IPS-20b (cell line): ENCODE results near the gene SLC1A3.

Experiments used
- H3K27ac ChIP-seq: one replicate; pipeline ENCODE4 v1.5.1; 2013; ENCODE audit warnings: low read length
- H3K27me3 ChIP-seq: 2 replicates; pipeline ENCODE4 v1.6.1; 2013; ENCODE audit warnings: mild to moderate bottlenecking, low read length, inconsistent platforms; ENCODE audit not compliant: insufficient read depth
- H3K36me3 ChIP-seq: 2 replicates; pipeline ENCODE4 v1.6.1; 2013; ENCODE audit warnings: low read depth, mild to moderate bottlenecking, inconsistent platforms, low read length, moderate library complexity; ENCODE audit not compliant: insufficient read depth
- H3K4me1 ChIP-seq: 2 replicates; pipeline ENCODE4 v1.6.1; 2013; ENCODE audit warnings: mild to moderate bottlenecking, control low read depth, inconsistent platforms, low read length, moderate library complexity; ENCODE audit not compliant: insufficient read depth
- H3K4me3 ChIP-seq: 2 replicates; pipeline ENCODE4 v1.5.1; 2013; ENCODE audit warnings: mild to moderate bottlenecking, low read length, inconsistent platforms
- H3K9ac ChIP-seq: 2 replicates; pipeline ENCODE4 v1.6.1; 2013; ENCODE audit warnings: low read depth, mild to moderate bottlenecking, inconsistent platforms, low read length, moderate library complexity
- H3K9me3 ChIP-seq: 2 replicates; pipeline ENCODE4 v1.6.1; 2013; ENCODE audit warnings: mild to moderate bottlenecking, low read depth, low read length, inconsistent platforms; ENCODE audit not compliant: insufficient read depth

Gene SLC1A3

DNA sequence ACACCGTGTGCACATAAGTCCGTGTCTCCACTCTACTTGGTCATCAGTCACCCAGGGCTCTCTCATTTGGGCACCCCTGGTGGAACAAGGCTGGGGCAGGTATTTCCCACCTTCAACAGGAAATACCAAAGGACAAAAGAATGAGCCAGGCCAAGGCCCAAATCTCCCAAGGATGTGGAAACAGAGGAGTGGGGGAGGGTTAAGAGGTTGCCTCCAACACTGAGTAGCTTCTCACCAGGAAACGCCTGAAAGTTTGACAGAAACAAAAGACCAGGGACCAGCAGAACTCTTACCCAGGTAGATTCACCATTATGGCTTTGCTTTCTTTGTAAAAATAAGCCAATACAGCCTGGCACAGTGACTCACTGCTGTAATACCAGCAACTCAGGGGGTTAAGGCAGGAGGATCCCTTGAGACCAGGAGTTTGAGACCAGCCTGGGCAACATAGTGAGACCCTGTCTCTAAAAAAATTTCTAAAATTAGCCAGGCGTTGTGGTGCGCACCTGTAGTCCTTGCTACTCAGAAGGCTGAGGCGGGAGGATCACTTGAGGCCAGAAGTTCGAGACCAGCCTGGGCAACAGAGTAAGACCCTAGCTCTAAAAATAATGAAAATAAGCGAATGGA lies 12.7 kb downstream of the SLC1A3 start:
- Histone ChIP-seq H3K27me3 (no peaks in the 10 kb centered on the region), H3K4me3 (peak overlapping the region; percentile 25; the same call in 1 of the 2 replicates), H3K4me1 (peaks cover 33% of the 10 kb centered on the region; the same call in 1 of the 2 replicates), H3K9me3 (no peaks in the 10 kb centered on the region), H3K36me3 (0 out of 2 replicates have a peak, but pooled peaks cover 3% of the 10 kb centered on the region), H3K9ac (peak overlapping the region; percentile 52; the same call in 1 of the 2 replicates), H3K27ac (peak overlapping the region; percentile 59)

DNA sequence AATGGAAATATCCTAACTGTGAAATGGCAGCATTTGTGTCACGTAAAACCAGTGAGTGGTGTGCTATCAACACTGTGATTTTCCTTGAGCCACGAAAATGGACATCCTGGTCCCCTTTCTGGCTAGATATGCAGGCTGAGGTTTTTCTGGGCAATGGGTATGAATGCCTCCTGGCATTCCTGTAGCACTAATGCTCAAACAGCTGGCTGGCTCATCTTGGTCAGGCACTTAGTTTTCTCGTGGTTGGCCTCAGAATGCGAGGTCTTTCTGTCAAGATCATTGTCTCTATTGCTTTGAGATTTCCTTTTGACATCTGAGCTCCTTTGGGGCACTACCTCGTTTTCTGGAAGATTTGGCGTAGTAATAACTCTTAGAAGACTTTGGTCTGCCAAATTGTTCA lies 15.6 kb downstream of the SLC1A3 start:
- Histone ChIP-seq H3K4me3 (no peak overlapping the region), H3K4me1 (peaks cover 31% of the 10 kb centered on the region; the same call in 1 of the 2 replicates), H3K27ac (no peak overlapping the region), H3K9me3 (no peaks in the 10 kb centered on the region), H3K27me3 (no peaks in the 10 kb centered on the region), H3K36me3 (no peaks in the 10 kb centered on the region), H3K9ac (no peak overlapping the region)

DNA sequence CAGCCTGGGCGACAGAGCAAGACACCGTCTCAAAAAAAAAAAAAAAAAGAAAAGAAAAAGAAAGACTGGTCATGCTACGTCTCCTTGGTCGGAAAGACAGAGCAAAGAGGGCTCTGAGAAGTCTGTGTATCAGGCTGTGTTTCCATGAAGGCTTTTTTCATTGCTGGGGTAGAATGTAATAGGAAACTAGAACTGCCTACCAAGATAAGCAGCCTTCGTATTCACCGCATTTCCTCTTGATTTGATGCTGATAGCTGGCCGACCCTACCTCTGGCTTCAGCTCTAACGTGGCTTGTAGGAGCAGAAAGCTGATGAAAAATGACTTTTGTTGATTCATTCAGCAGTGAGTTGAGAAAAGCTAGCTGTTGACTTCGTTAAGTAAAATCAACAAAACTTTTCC lies 17.4 kb downstream of the SLC1A3 start:
- no peaks in the 10 kb centered on the region for H3K9me3 ChIP-seq
- peaks cover 16% of the 10 kb centered on the region; the same call in 1 of the 2 replicates for H3K4me1 ChIP-seq
- no peak overlapping the region; the same call in 1 of the 2 replicates for H3K9ac ChIP-seq
- 0 out of 2 replicates have a peak, but pooled peaks cover 1% of the 10 kb centered on the region for H3K36me3 ChIP-seq
- H3K4me3 ChIP-seq: no peak overlapping the region
- H3K27me3 ChIP-seq: no peaks in the 10 kb centered on the region
- H3K27ac ChIP-seq: no peak overlapping the region

DNA sequence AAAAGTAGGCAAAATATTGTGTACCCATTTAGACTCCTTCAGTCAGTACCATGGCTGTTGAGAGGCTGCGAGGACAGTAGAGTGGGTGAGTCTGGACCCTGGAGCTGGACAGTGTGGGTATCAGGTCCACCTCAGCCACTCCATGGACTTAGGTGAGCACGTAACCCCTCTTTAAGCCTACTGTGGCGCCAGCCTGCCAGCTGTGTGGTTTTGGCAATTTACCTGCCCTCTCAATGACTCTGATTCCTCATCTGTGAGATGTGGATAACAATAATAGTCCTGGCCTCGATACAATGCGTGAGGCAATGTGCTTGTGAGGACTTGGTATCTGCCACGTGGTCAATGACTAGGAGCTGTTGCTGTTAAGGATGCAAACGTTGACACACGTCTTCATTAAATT lies 17.9 kb downstream of the SLC1A3 start:
- Histone ChIP-seq H3K27ac (peak overlapping the region; percentile 9), H3K4me3 (no peak overlapping the region), H3K36me3 (peaks cover 6% of the 10 kb centered on the region; the same call in 1 of the 2 replicates), H3K9ac (no peak overlapping the region; the same call in 1 of the 2 replicates), H3K27me3 (no peaks in the 10 kb centered on the region), H3K4me1 (peaks cover 16% of the 10 kb centered on the region; the same call in 1 of the 2 replicates), H3K9me3 (no peaks in the 10 kb centered on the region)

DNA sequence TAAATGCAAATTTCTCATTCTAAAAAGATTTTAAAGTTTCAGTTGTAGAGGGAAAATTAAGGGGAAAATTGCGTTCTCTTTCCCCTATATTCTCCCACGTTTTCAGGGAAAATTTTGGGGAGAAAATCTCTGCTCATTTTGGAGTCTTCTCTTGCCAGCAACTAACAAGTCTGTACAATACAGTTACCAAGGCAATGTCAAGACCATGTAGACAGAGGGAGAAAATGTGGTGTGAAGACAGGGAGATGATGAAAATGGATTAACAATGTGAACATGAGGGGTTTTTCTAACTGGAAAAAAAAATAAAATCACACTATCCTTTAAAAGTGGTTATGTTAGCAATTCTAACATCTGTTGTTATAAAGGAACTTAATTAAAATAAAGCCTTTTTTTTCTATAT lies 22.3 kb downstream of the SLC1A3 start:
- Histone ChIP-seq H3K27ac (no peak overlapping the region), H3K9me3 (no peaks in the 10 kb centered on the region), H3K27me3 (no peaks in the 10 kb centered on the region), H3K9ac (no peak overlapping the region), H3K4me3 (no peak overlapping the region), H3K36me3 (peaks cover 32% of the 10 kb centered on the region), H3K4me1 (no peaks in the 10 kb centered on the region)

DNA sequence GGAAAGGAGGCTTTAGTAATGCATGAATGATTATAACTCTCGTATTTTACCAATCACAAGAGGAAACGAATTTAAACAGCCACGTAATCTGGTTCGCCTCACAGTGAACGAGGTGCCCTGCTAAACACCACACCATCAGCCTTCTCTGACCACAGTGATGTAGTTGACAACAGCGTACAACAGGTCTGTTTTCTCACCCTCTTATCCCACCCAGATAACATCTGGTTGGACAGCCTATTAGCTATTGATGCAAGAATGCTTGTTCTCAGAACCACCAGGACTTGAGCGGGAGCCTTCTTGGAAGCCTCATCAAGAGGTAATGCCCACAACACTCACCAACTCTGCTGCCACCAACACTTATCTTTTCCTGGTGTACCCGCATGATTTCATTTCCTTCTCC lies 23.3 kb downstream of the SLC1A3 start:
- no peak overlapping the region for H3K9ac ChIP-seq
- no peak overlapping the region for H3K4me3 ChIP-seq
- H3K36me3 ChIP-seq: peaks cover 33% of the 10 kb centered on the region
- no peaks in the 10 kb centered on the region for H3K4me1 ChIP-seq
- H3K27me3 ChIP-seq: no peaks in the 10 kb centered on the region
- H3K27ac ChIP-seq: no peak overlapping the region
- H3K9me3 ChIP-seq: no peaks in the 10 kb centered on the region

DNA sequence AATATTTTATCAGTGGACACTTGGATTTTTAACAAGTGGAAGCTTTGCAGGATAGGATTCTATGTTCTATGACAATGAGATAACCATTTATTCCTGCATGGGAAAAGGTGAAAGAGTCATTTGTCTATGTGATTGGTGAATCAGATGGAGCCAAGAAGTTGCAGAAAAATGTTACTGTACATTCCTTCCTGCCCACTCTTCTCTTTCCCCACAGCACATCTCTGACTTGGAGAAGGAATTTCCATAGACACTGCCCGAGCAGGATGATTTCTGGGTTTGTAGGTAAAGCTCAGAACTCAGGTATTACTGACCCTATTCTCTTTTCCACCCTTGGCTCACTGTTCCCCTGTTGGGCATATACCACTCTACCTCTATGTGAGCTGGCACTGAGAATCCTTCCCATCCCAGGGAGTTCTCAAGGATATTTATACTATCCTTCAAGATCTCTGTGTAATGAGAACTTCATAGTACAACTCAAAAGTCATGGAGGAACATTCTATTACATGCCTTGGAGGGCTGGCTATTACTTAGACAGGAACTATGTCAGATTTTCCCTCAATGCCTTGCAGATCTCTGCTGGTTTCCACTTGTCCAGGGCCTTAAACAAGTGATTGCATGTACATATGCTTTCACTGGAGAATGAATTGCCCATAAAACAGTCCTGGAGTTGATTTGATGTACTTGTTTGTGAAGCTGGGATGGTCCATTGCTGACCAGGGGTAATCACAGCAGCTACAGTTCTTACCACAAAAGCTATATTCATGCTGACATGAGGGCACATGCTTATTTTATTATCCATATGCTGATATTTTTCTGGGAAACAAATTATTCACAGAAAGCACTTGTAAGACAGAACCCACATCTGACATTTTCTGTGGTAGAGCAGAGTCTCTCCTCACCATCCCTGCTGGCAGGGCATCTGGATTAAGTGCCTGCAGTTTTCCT lies 24.1 kb downstream of the SLC1A3 start:
- Histone ChIP-seq H3K36me3 (peaks cover 37% of the 10 kb centered on the region), H3K9me3 (no peaks in the 10 kb centered on the region), H3K4me3 (no peak overlapping the region), H3K4me1 (no peaks in the 10 kb centered on the region), H3K27me3 (no peaks in the 10 kb centered on the region), H3K27ac (no peak overlapping the region), H3K9ac (no peak overlapping the region)

DNA sequence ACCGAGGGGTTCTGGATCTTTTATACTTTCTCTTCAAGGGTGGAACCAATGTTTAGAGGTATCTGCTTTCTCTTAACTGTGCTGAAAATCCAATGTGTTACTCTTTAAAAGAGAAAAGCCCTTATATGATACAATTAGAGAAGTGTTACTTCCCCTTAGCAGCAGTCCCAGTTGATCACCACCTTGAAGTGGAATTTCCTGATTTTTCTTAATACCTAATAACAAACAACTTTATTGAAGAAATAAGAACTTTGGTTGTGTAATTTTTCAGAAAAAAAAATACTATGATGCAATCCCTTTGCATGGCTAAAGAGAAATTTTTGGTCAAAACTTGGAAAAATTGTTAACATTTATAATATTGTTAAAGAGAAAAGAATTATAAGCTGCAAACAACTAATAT lies 24.7 kb downstream of the SLC1A3 start:
- Histone ChIP-seq H3K9me3 (no peaks in the 10 kb centered on the region), H3K9ac (no peak overlapping the region), H3K27me3 (no peaks in the 10 kb centered on the region), H3K27ac (no peak overlapping the region), H3K4me1 (no peaks in the 10 kb centered on the region), H3K36me3 (peaks cover 42% of the 10 kb centered on the region), H3K4me3 (no peak overlapping the region)

DNA sequence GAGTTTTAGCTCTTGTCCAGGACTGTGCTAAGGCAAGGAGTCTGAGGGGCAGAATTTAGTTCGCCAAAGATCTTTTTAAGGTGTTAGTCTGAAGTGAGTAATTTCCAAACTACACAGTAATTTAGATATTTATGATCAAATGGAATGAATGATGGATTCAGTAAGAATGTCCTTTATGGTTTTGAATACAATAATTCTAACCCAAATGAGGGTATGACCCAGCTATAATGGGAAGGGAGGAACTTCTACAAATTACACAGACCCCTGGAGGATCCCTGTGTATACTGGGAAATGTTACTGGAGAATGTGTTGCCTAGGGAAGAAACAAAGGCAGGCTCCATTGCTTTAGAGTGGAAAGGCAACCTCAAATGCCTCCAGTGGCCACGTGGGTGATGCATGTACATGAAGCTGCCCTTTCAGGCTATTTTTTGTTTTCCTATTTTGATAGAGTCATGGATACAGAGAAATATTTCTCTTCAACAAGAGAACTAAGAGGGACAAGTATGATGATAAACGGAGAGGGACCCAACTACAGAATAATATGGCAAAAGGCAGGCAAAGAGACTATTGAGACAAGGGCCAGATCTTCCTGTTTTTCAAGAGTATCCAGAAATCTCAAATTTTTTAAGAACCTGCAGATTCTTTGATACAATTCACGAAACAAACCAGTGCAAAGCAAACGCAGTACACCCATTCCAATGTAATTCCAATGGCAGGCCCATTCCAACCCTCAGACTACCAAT lies 25.4 kb downstream of the SLC1A3 start:
- Histone ChIP-seq H3K27me3 (no peaks in the 10 kb centered on the region), H3K27ac (no peak overlapping the region), H3K4me1 (no peaks in the 10 kb centered on the region), H3K9me3 (no peaks in the 10 kb centered on the region), H3K4me3 (no peak overlapping the region), H3K9ac (no peak overlapping the region), H3K36me3 (peaks cover 42% of the 10 kb centered on the region)

DNA sequence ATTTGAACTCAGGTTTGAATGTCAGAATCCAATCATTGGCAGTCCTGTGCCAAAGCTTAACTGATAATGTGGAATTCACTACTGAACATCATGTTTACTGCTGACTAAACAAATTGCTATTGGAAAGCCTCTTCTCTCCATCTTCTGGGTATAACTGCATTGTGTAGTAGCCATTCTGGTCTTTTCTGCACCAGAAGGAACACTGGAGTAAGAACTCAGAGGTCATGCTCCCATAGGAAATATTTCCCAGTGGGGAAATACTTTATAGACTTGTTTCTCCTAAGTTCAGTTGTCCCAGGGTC lies 25.9 kb downstream of the SLC1A3 start:
- no peak overlapping the region for H3K4me3 ChIP-seq
- H3K4me1 ChIP-seq: no peaks in the 10 kb centered on the region
- H3K36me3 ChIP-seq: peaks cover 42% of the 10 kb centered on the region
- no peaks in the 10 kb centered on the region for H3K27me3 ChIP-seq
- H3K27ac ChIP-seq: no peak overlapping the region
- no peak overlapping the region for H3K9ac ChIP-seq
- no peaks in the 10 kb centered on the region for H3K9me3 ChIP-seq

DNA sequence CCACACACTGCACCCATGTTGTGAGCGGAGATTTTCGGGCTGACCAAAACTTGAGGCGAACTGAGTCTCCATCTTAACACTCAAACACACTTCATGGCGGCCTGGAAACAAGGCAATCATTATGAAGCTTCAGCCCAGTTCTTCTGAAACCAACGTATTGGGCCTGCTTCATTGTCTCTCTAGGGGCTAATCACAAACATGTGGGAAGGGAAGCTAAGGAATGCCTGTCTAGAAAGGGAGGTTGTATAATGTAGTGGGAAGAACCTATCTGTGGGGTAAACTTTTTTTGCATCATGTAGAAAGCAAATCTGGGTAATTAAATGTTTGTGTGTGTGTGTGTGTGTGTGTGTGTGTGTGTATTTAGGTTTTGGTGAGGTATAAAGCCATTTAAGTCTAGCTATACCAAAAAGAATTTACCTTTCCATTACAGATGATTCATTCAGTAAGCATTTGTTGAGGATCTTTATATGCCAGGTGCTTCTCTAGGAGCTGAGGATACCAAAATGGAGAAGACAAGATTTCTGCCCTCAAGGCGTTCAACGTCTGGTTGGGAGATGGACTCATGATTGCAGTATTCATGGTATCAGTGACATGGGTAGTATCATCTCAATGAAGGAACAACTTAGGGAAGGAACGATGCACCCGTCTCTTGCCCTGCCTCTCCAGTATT lies 29.4 kb downstream of the SLC1A3 start:
- no peak overlapping the region for H3K9ac ChIP-seq
- no peaks in the 10 kb centered on the region for H3K27me3 ChIP-seq
- H3K4me1 ChIP-seq: no peaks in the 10 kb centered on the region; the same call in 1 of the 2 replicates
- no peak overlapping the region for H3K4me3 ChIP-seq
- peaks cover 20% of the 10 kb centered on the region for H3K36me3 ChIP-seq
- H3K27ac ChIP-seq: no peak overlapping the region
- no peaks in the 10 kb centered on the region for H3K9me3 ChIP-seq
